ENCODE data around the gene POU2F3.

- TF ChIP-seq EZH2phosphoT487 (IDR thresholded peaks at IDR 0.05; ENCODE audit: low read depth, severe bottlenecking, unreplicated experiment) (no peak), CTCF (IDR thresholded peaks at IDR 0.05; ENCODE audit: poor library complexity) (no peak)
Observed at GRCh38 chr11:120334332-120334731, 94.4 kb downstream of the POU2F3 start.
